ENCODE data around the gene ARFGAP1.

The ARFGAP1 gene

DNA sequence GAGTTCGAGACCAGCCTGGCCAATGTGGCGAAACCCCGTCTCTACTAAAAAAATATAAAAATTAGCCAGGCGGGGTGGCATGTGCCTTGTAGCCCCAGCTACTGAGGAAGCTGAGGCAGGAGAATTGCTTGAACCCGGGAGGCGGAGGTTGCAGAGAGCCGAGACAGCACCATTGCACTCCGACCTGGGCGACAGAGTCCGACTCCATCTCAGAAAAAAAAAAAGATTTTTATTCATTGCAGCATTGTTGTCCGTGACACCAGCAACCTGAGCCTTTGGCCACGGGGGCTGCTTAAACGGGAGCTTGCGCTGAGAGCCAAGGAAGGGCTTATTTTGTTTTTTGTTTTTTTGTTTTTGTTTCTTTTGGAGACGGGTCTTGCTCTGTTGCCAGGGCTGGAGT lies 7.3 kb downstream of the ARFGAP1 start:
- no peak for DNase-seq (ENCODE audit: low spot score)

- DNase-seq (ENCODE audit: low spot score) = no peak
These were observed 7.8 kb downstream of the ARFGAP1 start for GRCh38 chr20:63280371-63280770.

DNA sequence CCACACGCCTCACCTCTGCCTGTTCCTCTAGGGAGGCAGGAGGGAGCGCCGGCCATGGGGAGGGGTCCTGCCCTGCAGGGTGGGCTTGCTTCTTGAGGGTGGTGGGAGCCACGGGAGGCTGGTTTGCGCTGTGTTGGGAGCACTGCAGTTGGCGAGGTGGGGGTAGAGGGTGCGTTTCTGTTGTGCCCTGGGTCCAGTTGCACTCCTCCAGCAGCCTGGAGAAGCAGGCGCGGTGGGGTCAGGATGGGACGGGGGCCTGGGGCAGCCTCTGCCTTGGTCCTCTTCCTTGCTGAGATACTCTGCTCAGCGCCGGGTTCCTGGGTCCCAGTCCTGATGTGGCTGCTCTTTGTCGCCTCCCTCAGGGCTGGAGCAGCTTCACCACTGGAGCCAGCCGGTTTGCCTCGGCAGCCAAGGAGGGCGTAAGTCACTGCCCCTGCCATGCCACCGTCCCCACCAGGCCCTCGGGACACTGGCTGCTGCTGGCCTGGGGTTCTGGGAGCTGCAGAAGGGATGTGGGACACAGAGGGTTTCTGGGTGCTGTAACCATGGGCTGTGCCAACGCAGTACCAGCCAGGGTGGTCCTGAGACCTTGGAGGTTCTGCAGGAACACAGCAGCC lies 8.4 kb downstream of the ARFGAP1 start:
- no peak for DNase-seq (ENCODE audit: low spot score)

GRCh38 chr20:63281742-63282665 lies 9.4 kb downstream of the ARFGAP1 start:
- no peak for DNase-seq (ENCODE audit: low spot score)

- DNase-seq (ENCODE audit: low spot score) = no peak
These were observed 10.3 kb downstream of the ARFGAP1 start for GRCh38 chr20:63282946-63283345.

GRCh38 chr20:63283397-63284082 lies 10.9 kb downstream of the ARFGAP1 start:
- no peak for DNase-seq (ENCODE audit: low spot score)

GRCh38 chr20:63284083-63284440 lies 11.4 kb downstream of the ARFGAP1 start:
- no peak for DNase-seq (ENCODE audit: low spot score)

DNA sequence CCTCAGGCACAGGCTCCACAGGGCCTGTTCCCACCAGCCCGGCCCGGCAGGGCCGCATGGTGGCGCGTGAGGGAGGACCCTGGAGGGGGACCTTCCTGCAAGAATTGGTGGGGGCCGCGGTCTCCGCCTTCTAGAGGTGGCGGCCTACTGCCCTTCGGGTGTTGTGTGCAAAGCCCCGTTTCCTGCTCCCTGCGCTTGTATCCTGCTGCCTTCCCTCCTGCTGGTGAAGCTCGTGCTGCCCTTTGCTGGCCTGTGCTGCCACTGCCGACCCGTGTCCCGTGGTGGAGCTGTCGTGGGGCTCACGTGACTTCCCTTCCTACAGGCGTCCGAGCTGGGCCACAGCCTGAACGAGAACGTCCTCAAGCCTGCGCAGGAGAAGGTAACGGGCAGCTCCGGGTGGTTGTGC lies 11.9 kb downstream of the ARFGAP1 start:
- no peak for DNase-seq (ENCODE audit: low spot score)

DNA sequence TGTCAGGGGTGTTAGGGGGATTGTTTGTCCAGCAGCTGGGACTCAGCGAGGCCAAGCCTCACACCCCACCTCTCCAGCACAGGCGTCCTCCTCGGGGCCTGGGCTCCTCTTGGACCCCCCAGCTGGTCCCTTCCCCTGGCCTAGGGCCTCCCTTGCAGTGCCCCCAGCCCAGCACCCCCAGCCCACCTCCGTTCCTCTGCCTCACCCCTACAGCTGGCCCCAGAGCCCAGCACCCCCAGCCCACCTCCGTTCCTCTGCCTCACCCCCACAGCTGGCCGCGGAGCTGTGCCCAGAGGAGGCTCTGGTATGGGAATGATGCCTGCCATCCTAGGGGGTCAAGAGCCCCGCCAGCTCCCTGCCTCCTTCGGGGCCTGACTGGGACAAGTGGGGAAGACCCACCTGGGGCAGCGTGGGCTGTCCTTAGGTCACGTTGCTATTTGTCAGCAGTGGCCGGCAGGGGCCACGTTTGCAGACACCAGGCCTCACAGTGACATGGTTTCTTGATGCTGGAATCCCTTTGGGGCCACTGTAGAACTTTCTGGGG lies 12.4 kb downstream of the ARFGAP1 start:
- no peak for DNase-seq (ENCODE audit: low spot score)

DNA sequence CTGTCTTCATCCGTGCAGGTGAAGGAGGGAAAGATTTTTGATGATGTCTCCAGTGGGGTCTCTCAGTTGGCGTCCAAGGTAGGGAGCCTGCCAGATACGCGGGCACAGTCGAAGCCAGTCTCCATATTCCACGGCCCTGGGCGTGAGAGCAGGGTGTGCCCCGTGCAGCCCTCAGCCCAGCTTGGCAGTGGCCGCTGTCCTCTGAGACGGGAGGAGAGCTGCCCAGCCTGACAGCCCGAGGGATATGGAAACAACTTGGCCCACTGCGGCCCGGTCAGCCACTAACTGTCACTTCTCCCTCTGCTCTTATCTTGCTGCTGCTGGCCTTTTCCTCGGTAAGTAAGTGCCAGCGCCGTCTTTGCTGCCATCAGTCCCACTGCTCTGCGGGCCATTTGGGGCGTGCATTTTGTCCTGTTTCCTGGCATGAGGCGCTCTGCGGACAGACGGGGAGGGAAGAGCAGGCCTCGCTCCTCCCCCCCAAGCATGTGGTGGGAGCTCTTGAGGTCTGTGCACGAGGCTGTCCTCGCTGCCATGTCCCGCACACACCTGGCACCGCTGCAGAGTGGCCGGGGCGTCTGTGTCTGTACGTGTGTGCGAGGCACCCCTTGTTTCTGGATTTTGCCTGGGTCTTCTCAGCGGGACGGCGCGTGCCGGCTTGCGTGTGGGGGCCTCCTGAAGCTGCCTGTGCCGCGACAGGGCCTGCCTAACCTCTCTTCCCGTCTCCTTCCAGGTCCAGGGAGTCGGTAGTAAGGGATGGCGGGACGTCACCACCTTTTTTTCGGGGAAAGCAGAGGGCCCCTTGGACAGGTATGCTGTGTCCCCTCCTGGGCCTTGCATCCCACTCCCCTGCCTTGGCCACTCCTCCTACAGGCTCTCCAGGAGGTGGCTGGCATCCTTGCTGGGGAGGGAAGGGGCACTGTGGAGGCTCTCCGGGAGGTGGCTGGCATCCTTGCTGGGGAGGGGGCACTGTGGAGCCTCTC lies 13.3 kb downstream of the ARFGAP1 start:
- DNase-seq (ENCODE audit: low spot score) = no peak

- no peak for DNase-seq (ENCODE audit: low spot score)
These were observed 14.4 kb downstream of the ARFGAP1 start for GRCh38 chr20:63286781-63287696.

DNA sequence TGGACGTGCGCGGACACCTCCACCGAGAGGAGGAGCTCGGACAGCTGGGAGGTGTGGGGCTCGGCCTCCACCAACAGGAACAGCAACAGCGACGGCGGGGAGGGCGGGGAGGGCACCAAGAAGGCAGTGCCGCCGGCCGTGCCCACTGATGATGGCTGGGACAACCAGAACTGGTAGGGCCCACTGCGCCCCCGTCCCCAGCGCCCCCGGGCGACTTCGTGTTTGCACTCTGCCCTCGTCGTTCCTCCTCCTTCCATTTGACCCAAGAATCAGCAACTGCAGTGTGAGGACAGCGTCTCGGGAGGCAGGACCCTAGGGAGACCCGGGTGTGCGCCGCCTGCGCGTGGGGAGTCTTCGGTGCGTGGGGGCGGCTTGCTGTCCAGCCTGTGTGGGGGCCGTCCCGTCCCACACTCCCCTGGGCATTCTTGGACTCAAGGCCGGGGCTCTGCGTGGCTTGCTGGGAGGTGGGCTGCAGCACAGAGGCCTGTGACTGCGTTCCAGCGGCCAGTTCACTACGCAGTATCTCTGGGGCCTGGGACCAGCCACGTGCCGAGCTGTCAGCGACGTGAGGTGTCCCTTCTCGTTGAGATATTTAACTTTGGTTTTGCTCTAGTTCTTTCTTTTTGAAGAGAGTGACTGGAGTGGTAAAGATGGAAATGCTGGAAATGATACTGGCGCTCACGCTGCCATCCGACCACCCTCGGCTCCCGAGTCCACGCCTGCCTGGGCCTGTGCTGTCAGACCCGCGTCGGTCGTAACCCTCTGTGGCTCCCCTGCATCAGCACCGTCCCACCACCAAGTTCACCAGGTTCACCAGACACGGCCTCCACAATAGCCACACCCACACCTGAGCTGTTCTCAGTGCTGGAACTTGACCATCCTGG lies 15.3 kb downstream of the ARFGAP1 start:
- DNase-seq (ENCODE audit: low spot score) = no peak

DNA sequence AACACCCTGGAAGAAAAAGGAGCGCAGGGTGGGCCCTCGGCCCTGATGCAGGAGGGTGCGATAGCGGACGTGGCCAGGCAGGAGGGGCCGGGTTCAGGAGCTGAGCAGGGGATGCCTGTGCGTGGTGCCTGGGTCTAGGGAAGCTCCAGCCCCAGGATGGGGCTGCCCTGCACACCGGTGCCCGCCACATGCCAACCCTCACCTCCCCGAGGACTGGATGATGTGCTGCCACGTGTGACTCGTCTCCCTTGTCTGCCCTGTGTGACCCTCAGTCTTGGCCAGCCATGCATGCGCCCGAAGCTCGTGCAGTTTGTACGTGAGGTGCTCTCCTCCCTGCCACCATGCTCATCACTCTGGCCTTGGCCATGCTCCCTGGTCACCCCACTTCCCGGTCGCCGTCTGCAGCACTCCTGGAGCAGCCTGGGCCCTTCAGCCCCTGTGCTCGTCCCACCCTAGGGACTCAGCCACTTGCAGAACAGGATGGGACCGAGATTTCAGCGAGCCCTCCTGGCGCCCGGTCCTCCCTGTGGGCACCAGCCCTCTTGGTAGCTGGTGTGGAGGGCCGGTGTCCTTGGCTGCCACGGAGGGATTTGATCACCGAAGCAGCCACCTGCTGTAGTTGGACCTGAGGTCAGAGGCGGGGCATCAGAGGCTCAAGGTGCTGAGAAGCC lies 16.1 kb downstream of the ARFGAP1 start:
- DNase-seq (ENCODE audit: low spot score) = no peak

GRCh38 chr20:63289311-63290135 lies 16.9 kb downstream of the ARFGAP1 start:
- DNase-seq (ENCODE audit: low spot score) = no peak

- DNase-seq (ENCODE audit: low spot score) = no peak
These were observed 17.6 kb downstream of the ARFGAP1 start for GRCh38 chr20:63290136-63290676.

GRCh38 chr20:63290677-63291472 lies 18.3 kb downstream of the ARFGAP1 start:
- no peak for DNase-seq (ENCODE audit: low spot score)

DNA sequence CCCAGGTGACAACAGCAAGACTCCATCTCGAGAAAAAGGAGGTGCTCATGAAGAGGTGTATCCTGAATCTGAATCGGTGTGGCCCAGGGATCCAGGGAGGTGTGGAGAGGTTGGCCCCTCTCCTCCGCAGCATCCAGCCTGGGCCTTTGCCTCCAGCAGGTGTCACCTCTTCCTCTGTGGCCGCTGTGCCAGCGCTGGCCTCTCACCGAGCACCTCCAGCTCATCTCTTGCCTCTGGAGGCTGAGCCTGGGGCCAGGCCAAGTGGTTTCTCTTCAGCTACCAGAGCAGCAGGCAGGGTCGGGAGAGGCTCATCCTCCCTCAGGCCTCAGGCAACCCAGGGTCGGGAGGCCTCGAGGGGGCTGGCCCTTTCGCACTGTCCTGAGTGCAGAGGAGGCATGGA lies 19.2 kb downstream of the ARFGAP1 start:
- DNase-seq (ENCODE audit: low spot score) = no peak
